M059J (cell line): ENCODE measurements around the gene VAT1L. TPM values are rescaled to one million over a fixed set of nuclear protein-coding genes. Genes with fewer than 3 reads are reported as not detected.
"Not testable (repeated sequence)": the region's sequence is repeated elsewhere in the genome, so short reads cannot be mapped to it uniquely, and the experiment has no call there.

Experiments
- DNase-seq: peaks from one replicate; pipeline ENCODE4 v3.0.0-alpha.2; 2012; ENCODE audit warnings: low read depth
- total RNA-seq: library from RNA; depleted of rRNA; stranded (reverse); fragments of >200 nt; shearing (Covaris generic); gene quantifications from 2 replicates; pipeline ENCODE4 v1.2.3, GENCODE V29; 2014; rRNA removed

The VAT1L gene
- total RNA-seq, 1 experiment from 2014 or later: 1.3 TPM

DNA sequence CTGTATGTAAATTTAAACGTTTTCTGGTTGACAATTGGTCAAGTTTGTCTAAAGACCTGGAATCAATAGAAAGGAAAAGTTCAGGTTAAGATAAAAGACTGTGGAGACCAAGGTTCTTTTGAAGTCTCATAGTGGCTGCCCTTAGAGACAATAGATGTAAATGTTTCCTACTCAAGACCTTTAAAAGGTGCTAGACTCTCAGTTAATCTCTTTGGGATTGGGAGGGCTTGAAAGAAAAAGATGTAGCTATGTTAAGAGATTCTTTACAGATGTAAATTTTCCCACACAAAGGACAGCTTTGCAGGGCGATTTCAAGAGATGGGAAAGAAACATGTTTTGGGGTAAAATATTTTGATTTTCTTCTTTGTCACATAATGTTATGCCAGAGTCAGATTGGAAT, 204.0 kb downstream of the VAT1L start:
- not testable (repeated sequence) for DNase-seq

DNA sequence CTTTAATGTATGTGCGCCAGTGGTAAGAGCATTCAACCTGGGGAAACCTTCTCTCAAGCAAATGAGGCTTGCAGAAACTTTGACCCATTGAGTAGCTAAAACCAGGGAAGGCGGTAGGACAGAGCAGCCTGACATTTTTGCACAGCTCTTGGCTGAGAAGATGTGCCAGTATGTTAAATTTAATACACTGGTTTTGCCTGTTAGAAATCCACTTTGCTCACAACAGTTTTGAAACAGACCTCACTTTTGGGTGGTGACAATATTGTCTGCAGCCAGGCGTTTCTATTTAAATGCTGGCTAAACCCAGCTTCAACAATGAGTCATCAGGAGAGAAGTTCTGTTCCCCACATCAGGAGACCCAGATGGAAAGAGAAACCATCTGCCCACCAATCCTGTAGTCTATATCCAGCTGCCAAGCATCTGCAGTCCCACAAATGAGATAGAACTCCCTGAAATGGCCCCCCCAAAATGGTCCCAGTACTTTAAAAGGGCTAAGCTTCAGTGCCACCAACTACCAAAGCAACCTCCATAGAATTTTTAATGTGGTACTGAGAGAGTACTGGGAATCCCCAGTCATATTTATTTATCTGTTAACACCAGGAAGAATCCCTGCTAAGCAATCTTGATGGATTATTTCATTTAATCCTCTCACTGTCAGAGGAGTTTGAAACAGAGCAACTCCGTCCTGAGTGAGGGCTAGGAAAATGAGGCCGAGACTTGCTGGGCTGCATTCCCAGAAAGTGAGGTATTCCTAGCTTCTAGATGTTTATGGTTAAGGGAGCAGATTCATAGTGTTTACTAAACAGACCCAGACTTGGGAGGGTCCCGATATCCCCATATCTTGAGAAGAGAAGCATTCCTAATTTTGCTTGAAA, 205.0 kb downstream of the VAT1L start:
- peak; percentile 20 for DNase-seq

DNA sequence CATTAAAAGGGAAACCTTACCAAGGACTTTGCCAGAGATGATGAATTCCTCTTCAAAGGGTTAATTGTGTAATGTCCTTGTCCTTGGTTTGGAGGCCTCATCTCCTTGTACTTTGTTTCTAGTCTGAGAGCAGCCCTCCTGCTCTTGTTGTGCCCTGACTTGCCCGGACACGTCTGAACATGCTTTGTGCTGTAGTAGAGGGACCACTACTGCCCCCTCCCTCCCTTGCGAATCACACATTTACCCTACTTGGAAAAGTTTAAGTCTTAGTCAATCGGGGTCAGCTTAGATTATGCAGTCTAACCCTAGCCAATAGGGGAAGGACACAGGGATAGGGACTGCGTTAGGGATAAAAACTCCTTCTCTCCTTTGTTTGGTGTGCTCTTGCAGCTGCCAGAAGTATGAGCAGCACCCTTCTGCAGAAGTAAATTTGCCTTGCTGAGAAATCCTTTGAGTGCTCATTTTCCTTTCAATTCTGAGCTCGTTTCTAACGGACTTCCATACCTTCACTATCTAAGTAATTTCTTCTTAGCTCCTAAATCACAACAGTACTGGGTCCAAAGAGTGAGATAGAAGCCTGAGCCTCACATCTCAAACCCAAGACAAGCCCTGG, 207.6 kb downstream of the VAT1L start:
- DNase-seq: no peak

DNA sequence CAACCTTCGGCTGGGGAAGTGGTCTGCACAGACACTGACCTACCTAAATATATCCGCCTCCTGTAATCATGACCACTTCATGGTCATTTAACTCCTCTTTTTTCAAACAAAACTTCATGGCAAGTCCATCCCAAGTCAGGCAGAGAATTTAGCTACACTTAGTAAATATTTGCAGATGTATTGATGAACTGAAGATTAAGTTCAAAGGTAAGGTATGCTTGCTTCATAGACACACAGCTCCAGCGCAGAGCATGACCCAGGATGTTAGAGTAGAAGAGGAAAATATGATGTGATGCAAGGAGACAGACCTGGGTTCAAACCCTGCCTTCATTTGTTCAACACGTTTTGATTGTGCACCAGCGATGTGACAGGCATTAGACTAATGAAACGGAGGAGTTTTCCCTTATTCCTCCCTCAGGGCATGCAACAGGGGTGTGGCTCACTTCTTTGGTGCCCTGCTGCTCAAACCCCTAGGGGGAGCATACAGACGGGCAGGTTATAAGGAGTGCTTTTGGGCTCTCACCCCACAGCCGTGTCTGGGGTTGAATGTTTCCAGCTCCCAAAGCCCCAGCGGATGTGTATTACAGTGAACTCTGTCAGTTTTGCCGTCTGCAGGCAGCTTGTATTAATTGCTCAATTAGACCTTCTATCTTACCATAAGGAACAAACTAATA, 210.1 kb downstream of the VAT1L start:
- no peak for DNase-seq

DNA sequence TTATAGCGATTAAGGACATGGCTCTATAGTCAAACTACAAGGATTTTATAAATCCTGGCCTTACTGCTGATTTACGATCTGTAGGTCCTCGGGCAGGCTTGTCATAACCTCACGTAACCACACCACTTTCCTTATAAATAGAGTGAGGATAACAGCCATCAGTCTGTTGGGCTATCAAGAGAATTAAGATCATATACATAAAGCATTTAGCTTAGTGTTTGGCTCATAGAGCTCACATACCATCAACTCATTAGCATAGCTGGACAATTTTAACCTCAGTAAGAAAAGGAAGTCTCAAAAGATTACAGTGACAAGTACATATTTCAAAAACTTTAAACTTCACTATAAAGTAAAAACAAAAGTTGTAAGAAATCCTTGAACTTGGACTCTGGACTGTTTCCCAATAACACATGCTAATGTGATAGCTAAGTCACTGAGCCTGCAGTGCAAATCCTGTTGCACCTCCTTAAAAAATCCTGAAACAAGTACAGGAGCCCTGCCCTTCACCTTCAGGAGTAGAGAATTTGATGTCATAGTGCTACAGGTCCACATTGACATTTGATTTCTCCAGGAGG, 213.2 kb downstream of the VAT1L start:
- DNase-seq: no peak

DNA sequence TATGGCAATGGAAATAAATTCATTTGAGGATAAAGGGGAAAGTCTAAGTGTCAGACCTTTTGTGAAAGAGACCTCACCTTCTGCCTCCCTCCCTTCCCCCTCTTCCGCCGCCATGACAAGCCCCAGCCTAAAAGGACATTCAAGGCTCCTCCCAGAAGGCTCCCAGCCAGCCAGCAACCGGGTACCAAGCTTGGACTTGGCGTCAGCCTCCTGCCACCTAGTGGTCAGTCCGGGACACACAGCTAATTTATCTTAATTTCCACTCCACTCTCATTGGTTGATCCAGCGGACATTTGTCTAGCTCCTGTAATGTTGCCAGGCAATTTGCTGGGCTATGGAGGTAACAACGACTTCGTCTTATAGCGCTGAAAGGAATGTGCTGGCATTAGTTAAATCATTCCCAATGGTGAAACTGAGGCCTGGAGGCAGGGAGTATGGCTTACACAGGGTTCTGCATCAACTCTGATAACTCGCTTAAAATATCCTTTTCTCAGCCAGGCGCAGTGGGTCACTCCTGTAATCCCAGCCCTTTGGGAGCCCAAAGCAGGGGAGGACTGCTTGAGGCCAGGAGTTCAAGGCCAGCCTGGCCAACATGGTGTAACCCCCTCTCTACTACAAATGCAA, 214.7 kb downstream of the VAT1L start:
- peak; percentile 75 for DNase-seq

DNA sequence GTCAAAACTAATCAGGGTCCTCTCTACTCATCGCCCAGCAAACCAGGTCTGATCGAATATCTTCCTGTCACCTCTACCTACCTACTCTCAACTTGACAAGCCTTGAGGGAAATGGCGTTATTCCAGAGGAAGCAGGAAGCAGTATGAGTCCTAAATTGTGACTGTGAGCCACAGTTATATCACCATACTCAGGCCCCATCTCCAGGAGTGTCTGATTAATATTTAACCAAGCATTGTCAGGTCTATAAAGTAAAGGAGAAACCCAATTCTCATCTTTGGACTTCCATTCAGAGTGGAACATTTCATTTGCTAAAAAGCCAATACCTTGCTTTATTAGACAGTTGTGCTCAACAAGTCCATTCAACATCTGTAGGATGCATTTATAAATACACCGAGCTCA, 216.2 kb downstream of the VAT1L start:
- DNase-seq: no peak

DNA sequence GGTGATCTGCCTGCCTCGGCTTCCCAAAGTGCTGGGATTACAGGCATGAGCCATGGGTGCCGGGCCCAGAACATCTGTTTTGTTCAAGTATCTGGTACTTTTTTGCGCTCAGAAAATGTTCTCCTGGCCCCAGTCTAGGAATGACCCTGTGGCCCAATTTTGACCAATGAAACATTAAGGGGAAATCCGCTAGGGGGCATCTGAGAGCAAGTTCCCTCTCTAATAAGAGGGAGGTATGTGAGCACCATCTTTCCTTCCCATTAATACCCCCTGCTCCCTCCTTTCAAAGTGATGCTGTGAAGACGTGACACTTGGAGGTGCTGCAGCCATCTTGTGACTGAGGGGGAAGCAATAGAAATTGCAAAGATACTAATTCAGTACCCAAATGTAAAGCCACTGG, 217.5 kb downstream of the VAT1L start:
- peak; percentile 16 for DNase-seq

DNA sequence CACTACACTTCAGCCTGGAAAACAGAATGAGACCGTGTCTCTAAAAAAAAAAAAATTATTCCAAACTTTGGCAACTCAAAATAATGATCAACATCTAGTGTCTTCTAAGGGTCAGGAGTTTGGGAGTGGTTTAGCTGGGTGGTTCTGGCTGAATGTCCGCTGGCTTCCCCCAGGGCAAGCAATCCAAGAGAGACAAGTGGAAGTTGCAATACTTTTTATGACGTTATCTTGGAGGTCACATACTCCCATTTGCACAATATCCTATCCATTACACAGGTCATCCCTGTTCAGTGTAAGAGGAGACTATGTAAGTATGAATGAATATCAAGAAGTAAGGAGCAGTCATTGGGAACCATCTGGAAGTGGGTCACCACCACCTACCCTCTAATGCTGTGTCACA, 218.8 kb downstream of the VAT1L start:
- no peak for DNase-seq

DNA sequence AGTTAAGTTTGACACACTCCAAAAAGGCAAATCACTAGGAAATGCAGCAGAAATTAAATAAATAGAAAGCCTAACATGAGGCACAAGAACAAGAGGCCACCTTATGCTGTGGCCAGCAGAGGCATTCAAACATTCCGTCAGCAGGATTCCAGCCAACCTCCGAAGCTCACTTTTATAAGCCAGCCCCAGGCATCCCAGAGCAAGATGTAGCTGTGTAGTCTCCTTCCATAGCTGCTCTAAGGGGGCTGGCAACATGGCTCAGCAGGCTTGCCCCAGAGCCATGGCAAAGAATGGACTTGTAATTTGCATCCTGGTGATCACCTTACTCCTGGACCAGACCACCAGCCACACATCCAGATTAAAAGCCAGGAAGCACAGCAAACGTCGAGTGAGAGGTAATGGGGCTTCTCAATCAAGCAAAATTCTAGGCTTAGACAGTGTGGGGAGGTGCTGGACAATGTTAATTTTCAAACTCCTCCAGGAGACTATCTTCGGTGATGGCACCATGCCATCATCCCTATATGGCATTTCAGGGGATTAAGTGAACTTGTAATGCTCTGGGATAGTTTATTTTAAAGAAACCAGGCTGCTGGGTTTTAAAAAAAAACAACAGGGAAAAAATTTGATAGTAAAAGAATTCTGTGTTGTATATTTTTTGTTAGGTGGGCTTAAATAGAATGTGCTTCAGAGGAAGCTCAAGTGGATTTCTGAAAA, 234.1 kb downstream of the VAT1L start, which contains the start of gene CLEC3A:
CLEC3A (plus strand) TSS at position 202 of the 714 bp plus-strand sequence; CDS start at position 281, 79 bp downstream.
- no peak for DNase-seq

DNA sequence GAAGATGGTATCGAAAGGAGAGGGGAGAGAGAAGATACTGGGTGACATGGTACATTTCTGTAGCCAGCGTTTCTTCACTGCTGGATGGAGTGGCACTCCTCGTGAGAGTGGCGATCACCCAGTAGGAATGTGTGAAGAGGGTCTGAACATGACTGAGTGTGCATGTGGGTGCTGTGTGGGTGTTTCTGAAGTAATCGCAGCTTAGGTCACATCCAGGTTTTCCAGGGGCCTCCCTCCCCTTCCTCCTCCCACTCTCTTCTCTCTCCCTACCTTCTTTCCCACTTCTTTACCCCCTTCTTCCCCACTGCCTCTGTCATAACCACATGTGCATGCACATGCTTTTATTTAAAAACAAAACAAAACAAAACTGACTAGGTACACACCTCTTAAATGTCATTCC, 235.8 kb downstream of the VAT1L start:
- no peak for DNase-seq

DNA sequence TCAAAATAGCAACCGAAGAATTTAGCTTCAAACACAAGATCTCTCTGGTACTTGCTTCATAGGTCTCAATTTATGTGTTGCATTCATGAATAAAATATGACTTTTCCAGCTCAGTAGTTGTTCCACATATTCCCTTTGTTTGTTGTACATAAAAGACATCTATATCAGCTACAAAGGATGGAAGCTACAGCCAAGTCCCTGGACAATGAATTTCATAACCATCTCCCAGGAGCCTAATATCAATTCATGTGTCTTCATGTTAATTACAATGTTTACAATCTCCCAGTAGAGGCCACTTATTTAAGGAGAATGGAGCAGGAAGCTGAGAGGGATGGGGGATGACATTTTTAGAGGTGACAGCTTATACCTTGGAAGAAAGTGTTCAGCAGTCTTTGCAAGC, 237.3 kb downstream of the VAT1L start:
- no peak for DNase-seq

DNA sequence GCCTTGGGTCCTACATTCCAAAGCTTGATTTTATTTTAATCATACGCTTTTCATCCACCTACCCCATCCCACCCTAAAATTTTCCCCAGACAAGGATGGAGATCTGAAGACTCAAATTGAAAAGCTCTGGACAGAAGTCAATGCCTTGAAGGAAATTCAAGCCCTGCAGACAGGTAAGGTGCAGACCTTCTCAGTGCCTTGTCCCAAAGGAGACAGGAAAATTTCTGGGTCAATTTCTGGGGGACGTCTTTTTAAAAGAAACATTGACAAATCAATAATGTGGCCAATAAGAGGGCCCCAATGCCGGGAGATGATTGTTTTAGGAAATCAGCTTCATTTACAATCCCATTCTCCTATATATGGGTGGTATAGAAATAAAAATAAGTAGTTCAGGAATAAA, 239.7 kb downstream of the VAT1L start:
- no peak for DNase-seq

Other genes starting within 250 kb of the VAT1L start
- gene NUDT7, start 66.0 kb upstream of the VAT1L start, total RNA-seq: 5.1 and 8.9 TPM in 2 replicates
- gene CLEC3A, start 234.0 kb downstream of the VAT1L start, total RNA-seq: not detected in 2 replicates